ENCODE results near the gene ACADVL.
"Not testable (repeated sequence)": the region's sequence is repeated elsewhere in the genome, so short reads cannot be mapped to it uniquely, and the experiment has no call there.

The ACADVL gene

DNA sequence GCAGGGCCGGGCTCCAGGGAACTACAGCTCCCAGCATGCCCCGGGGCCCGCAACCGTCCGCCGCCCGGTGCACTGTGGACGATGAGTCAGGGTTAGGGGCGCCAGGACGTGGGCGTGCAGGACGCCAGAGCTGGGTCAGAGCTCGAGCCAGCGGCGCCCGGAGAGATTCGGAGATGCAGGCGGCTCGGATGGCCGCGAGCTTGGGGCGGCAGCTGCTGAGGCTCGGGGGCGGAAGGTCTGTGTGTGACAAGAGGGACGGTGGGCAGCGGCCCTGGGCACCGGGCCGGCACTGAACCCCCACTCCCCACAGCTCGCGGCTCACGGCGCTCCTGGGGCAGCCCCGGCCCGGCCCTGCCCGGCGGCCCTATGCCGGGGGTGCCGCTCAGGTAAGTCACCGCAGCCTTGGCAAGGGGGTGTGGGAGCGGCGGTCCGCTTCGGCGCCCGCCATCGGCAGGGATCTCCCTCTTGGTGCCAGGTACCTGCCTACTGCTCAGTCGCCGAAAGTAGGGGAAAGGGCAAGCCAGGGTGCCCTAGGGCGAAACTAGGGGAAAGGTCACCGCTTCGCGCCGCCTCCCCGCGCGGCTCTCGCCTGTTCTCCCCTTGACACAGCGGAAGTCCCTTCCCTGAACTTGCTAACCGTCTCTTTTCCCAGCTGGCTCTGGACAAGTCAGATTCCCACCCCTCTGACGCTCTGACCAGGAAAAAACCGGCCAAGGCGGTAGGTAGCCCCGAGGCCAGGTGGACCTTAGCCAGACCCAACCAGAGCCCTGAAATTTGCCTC is at the start of gene ACADVL, which contains the start of gene DLG4:
Gene ACADVL (plus strand): TSS at position 127 of the 781 bp plus-strand sequence. CDS start 47 bp downstream, at position 174.
Gene DLG4 (minus strand): TSS at position 25 of the 781 bp plus-strand sequence.
- DNase-seq (ENCODE audit: low spot score), result peak; percentile 91

DNA sequence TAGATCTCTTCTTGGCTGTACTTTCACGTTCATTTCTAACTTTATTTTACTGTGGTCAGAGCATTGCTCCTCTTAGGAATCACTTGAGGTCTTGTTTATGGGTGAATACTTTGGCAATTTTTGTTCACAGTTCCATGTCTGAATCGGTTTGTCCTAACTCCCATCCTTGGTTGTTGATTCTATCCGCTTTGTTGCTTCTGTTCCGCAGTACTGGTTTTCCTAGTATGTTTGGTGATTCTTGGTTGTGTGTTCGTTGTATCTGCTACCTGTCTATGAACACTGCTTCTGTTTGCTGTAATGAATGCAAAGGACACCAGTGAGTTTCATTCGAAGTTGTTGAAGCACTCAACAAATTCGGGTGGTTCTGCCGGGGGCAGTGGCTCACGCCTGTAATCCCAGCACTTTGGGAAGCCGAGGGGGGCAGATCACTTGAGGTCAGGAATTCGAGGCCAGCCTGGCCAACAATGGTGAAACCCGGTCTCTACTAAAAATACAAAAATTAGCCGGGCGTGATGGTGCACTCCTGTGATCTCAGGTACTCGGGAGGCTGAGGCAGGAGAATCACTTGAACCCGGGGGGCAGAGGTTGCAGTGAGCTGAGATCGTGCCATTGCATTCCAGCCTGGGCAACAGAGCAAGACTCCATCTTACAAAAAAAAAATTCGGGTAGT is 47.1 kb upstream of the ACADVL start:
- DNase-seq (ENCODE audit: low spot score), result not testable (repeated sequence)

DNA sequence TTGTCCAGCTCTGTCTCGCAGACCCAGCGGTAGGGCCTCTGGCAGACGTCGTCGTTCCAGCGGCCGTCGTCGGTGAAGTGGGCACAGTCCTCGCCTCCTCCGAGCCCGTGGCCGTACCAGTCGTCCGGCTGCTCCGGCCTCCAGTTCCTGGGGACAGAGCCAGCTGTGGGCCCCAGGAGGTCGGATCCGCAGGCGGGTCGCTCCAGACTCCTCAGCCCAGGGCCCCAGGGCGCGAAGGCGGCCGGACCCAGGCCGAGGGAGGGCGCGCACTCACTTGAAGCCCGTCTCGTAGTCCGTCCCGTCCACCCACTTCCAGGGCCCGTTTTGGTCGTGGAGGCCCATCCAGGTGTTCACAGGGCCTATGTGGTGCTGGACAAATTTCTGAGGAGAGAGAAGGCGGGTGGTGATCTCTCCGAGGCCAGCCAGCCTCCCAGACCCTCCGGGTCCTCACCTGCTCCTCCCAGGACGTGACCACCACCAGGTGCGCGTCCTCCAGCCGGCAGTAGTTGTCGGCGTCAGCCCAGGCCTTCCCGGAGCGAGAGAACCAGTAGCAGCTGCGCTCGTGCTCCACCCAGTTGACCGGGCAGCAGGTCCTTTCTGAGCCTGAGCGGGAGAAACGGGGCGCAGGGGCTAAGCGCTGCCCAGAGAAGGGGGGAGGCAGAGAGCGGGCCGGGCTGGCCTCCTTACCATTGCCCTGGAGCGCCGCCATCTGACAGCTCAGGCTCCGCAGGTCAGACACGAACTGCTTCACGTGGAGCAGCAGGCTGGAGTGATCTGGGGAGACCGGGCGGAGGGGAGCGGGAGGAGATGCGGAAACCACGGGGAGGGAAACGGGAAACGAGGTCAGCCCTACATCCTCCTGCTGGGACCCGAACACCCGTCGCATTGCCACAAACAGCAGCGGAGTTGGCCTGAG is 45.8 kb upstream of the ACADVL start:
- DNase-seq (ENCODE audit: low spot score), result no peak

DNA sequence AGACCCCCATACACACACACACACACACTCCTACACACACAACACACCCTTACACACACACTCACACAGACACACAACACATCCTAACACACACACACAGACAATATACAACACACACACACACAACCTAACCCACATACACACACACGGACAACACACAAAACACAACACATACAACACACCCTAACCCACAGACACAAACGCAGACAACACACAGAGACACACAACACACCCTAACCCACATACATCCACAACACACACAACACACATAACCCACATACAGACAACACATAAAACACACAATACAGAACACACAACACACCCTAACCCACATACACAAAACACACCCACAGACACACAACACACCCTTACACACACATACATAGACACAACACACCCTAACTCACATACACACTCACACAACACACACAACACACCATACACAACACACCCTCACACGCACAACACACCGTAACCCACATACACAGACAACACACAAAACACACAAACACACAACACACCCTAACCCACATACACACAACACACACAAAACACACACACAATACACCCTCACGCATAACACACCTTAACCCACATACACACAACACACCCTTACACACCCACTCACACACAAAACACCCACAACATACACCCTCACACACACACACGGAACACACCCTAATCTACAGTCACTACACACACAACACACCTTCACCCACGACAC is 45.0 kb upstream of the ACADVL start:
- DNase-seq (ENCODE audit: low spot score), result no peak

DNA sequence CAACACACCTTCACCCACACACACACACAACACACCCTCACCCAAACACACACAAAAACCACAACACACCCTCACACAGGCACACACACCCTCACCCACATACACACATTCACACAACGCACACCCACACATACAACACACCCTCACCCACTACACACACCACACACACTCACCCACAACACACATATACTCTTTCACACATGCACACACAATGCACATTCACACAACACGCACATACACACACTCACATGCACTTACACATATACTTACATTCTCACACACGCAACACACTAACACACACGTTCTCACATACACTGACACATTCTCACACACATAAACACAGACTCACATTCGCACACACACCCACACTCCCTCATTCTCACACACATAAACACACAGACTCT is 44.4 kb upstream of the ACADVL start:
- no peak for DNase-seq (ENCODE audit: low spot score)

DNA sequence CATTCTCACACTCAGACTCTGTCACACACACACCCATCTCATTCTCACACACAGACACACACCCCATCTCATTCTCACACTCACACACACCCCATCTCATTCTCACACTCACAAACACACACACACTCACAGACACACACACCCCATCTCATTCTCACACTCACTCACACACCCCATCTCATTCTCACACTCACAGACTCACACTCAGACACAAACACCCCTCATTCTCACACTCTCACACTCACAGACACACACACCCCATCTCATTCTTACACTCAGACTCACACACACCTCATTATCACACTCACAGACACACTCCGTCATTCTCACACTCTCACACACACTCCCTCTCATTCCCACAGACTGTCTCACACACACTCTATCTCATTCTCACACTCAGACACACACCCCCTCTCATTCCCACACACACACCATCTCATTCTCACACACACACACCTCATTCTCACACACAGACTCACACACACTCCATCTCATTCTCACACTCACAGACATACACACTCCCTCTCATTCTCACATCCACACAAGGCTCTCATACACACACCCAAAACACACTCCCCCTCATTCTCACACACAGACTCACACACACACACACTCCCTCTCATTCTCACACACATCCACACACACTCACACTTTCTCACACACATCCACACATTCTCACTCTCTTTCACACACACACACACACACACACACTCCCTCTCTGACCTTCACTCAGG is 43.5 kb upstream of the ACADVL start:
- no peak for DNase-seq (ENCODE audit: low spot score)

DNA sequence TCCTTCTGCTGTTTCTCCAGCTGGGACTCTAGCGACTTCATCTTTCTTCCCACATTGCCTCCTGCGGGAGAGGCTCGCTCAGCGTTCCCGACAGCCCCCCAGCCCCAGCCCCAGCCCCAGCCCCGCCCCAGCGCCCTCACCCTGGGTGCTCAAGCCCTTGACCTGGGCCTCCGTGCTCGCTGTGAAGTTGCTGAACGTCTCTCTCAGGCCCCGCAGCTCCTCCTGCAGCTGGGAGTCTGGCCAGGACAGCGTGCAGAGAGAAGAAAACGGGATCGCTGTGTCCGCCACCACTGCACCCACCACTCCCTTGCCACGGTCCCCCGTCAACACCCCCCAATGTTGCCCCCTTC is 42.9 kb upstream of the ACADVL start:
- DNase-seq (ENCODE audit: low spot score), result no peak

DNA sequence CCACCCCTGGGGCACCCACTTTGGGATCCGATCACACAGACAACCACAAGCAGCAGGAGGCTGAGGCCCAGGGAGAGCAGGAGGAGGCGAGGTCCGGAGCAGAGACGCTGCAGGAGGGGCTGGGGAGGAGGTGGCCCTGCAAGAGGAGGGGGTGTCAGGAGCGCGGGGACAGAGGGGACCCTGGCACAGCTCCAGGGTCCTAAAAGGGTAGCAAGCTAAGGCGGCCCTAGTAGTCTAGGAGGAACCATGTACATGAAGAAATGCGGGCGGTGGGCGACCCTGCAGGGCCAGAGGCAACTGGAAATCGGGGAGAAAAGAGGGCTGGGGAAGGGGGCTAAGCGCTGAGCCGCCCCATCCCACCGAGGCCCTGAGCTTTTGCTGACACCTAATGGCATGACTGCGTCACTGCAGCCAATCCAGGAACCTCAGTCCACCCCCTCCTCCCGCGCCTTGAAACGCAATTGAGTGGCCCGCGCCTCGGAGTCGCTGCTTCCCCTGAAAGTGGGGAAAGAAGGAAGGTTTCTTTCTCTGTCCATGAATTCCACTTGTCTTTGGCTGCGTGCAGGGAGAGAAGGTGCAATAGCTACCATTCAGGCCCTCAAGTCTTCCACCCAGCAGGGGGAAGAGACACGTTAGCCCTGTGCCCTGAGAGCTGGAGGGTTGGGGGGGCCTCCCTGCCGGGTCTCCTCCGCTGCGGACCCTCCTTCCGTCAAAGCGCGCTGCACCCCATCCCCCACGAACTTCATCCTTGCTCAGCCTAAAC is 42.4 kb upstream of the ACADVL start:
- DNase-seq (ENCODE audit: low spot score), result peak; percentile 61

DNA sequence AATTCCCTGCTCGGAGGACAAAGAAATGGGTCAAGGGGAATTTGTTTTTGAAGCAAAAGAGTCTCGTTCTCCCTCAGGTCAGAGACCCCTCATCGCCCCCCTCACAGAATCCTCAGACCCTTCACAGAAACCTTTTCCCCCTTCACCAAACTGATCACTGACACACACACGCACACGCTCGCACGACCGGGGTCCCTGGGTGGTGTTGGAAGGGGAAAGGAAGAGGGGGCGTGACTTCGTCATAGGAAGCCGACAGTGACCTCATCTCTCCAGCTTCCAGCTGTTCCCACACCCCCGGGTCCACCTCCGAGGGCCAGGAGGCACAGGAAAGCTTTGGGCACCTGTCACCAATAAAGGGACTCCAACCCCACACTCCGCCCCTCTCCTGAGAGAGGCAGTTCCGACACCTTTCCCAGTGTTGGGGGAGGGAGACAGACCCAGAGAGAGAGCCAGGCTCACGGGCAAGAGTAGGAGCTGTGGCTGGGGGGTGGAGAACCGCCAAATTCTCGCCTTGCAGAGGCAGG is 41.7 kb upstream of the ACADVL start:
- DNase-seq (ENCODE audit: low spot score), result peak; percentile 65

DNA sequence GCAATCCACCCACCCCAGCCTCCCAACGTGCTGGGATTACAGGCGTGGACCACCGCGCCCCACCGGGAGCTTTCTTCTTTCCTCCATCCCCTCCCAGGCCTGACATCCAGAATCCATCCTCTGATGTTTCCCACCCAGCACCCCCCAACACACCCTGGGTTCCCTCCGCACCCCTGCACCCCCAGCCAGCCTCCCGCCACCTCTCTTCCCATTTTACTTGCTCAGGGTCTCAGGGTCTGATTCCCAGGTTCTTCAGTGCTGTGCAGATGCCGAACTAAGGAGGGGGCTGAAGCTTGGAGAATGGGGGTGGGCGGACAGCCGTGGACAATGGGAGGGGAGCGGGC is 40.8 kb upstream of the ACADVL start:
- DNase-seq (ENCODE audit: low spot score), result no peak

DNA sequence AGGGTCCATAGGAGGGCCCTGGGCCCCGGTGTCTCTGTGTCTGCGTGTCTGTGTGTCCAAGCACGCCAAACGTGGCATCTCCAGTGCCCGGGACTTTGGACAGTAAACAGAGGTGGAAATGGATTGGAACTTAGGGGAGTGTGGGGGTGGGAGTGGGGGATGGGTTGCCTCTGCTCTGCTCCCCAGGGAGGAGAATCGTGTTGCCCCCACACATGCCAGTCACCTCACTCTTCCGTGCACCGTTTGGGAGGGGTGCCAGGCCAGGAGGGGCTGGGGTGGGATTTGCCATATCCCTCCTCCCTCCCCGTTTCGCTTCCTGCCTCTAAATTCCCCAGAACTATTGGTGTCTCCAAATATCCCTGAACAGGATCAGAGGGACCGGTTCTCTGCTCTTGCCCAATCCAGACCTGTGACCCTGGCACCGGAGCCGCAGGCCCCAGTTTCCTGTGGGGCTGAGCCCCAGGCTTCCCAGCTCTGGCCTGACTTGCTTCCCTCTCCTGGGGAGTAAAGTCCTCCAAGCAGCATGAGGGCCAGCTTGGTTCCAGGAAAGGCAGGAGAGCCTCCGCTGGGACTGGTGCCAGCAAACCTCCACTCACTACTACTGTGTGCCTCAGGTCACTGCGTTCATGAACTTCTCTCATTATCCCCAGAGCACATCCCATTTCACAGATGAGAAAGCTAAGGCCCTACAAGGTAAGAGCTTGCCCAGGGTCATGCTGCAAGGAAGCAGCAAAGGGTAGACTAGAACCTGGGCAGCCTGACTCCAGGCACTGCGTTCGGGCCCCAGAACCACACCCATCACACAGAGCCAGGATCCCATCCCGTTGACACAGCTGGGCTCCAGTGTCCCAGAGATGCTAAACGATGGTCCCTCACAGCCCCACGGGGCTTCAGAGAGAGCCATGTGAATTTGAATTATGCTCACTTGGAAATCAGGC is 40.2 kb upstream of the ACADVL start, which contains the start of gene ASGR1:
Gene ASGR1 (minus strand): TSS at position 54 of the 938 bp plus-strand sequence. CDS start 807 bp downstream, outside the sequence.
- DNase-seq (ENCODE audit: low spot score), result no peak

DNA sequence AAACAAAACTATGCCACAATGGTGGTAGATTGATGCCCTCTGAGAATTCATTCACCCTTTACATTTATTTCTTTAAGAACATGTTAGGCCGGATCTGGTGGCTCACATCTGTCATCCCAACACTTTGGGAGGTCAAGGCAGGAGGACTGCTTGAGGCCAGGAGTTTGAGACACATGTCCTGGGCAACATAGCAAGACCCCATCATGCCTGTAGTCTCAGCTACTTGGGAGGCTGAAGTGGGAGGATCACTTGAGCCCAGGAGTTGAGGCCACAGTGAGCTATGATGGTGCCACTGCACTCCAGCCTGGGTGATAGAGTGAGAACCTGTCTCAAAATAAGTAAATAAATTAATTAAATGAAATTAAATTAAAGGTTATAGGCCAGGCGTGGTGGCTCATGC is 37.6 kb upstream of the ACADVL start:
- not testable (repeated sequence) for DNase-seq (ENCODE audit: low spot score)

DNA sequence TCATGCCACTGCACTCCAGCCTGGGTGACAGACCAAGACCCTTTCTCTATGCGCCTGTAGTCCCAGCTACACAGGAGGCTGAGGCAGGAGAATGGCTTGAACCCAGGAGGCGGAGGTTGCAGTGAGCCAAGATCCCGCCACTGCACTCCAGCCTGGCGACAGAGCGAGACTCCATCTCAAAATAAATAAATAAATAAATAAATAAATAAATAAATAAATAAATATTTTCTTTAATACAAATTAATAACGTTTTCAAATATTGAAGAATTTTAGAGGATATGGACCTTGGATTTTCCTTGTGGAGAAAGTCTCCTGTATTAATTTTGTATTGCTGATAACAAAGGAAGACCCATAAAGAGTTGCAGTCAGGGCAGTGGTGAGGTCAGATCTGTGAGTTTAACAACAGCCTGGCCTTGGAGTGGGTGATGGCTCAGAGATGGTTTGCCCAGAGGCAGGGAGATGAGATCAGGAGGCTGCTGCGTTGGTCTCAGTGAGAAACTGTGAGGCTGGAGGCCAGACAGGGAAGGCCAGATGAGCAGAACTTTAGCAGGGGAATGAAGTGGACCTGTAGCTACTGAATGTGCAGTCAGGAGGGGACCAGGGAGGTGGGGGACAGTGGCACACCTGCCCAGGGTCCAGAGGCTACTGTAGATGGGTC is 36.2 kb upstream of the ACADVL start:
- DNase-seq (ENCODE audit: low spot score), result no peak

DNA sequence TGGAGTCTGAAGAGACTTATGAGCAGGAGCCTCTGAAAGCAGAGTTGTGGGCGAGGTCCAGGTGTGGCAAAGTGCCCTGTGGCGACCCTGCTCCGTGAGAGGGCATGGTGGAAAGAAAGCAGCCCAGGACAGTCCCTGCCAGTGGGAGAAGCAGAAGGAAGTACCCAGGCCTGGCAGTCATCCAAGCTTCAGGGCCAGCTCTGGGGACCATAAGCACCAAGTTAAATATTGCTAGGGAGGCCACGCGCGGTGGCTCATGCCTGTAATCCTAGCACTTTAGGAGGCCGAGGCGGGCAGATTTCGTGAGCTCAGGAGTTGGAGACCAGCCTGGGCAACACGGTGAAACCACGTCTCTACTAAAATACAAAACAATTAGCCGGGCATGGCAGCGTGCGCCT is 35.6 kb upstream of the ACADVL start:
- peak; percentile 29 for DNase-seq (ENCODE audit: low spot score)

DNA sequence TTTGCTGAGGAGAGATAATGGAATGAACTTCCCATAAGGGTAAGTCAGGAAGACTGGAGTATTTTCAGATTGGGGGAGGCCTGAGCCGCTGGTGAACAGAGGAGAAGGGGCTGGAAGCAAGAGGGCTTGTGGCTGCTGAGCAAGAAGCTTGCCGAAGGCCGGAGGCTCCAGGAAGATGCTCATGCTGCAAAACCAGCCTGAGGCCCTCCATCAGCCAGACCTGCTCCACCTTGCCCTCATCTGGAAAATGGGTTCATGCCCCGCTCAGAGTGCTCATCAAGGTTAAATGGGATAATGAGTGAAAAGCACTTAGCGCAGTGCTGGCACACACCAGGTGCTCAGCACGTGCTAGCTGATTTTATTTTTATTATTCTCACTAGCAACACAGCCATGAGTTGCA is 35.1 kb upstream of the ACADVL start:
- no peak for DNase-seq (ENCODE audit: low spot score)

DNA sequence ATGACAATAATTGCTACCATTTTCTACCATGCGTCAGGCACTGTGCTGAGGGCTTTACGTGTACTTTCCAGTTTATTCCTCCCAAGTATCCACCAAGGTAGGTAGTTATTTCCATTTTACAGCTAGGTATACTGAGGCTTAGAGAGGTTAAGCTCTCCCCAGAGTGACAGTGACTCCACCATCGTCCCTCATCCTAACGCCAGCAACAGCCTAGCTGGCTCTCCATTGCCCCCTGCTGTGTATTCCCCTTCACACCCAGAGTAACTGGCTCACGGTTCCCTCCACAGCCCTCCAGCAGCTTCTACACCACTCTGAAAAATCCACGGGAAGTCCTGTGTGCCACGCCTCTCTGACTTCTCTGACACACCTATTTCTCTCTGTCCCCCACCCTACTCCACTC is 33.5 kb upstream of the ACADVL start:
- DNase-seq (ENCODE audit: low spot score), result peak; percentile 21

DNA sequence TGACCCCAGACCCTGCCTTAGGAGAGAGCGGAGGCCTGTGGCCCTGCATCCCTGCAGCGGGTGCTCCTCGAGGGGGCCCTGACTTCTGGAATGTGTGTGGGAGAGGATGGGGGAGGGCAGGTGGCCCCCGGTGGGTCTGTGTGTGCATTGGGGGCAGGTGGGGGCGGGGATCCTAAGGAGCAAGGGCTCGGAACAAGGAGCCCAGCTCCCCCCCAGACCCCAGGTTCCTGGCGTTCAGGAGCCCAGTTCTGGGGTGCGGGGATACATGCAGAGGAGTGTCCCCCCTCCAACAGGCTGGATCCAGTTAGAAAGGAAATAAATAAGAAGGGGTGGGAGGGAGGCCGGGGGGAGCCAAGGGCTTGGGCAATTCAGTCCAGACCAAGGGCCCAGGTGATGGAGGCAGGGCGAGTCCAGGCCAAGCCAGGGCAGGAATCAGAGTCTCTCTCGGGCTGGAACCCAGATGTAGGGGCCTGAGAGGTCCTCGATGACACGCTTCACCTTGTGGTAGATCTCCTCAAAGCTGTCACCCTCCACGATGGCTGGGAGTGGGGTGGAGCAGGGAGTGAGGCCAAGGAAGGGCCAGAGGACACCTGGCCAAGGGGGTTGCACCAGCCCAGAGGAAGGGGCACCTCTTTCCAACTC is 29.3 kb upstream of the ACADVL start:
- no peak for DNase-seq (ENCODE audit: low spot score)

DNA sequence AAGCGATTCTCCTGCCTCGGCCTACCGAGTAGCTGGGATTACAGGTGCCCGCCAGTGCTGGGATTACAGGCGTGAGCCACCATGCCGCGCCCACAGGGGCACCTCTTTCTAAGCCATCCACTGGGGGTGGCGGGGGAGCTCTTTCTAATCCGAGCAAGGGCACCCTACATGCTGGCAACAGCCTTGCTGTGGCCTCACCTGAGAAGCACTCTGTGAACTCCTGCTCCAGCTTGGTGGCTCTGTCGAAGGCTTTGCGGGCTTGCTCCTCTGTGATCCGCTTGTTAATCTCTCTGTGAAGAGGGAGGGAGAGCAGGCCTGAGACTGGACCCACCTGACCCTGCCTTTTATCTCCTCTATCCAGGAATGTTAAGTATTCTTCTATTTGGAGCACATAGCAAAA is 28.7 kb upstream of the ACADVL start:
- DNase-seq (ENCODE audit: low spot score), result no peak
